ENCODE results near the gene OR52M1. TPM values are rescaled to one million over a fixed set of nuclear protein-coding genes. Genes with fewer than 3 reads are reported as not detected.
"Not testable (repeated sequence)": the region's sequence is repeated elsewhere in the genome, so short reads cannot be mapped to it uniquely, and the experiment has no call there.

The OR52M1 gene
- not detected for total RNA-seq

- no peak for DNase-seq
These were observed at the start of gene OR52M1 for GRCh38 chr11:4544891-4545290. Gene OR52M1, plus strand, starts transcription at chr11:4545191. Its CDS starts 0 bp downstream, at chr11:4545191.

- no peak for DNase-seq
These were observed 49.5 kb upstream of the OR52M1 start for GRCh38 chr11:4495487-4495886.

- no peak for DNase-seq
These were observed 49.0 kb upstream of the OR52M1 start for GRCh38 chr11:4495986-4496385.

GRCh38 chr11:4496557-4497248 is 48.3 kb upstream of the OR52M1 start:
- DNase-seq = no peak

GRCh38 chr11:4508886-4509285 is 36.1 kb upstream of the OR52M1 start:
- DNase-seq = no peak

- no peak for DNase-seq
These were observed 33.4 kb upstream of the OR52M1 start for GRCh38 chr11:4511282-4512245.

GRCh38 chr11:4514196-4514595 is 30.8 kb upstream of the OR52M1 start:
- no peak for DNase-seq

GRCh38 chr11:4522339-4522738 is 22.7 kb upstream of the OR52M1 start:
- DNase-seq = no peak

GRCh38 chr11:4522752-4523151 is 22.2 kb upstream of the OR52M1 start:
- DNase-seq = no peak

GRCh38 chr11:4523666-4524065 is 21.3 kb upstream of the OR52M1 start:
- no peak for DNase-seq

GRCh38 chr11:4527926-4528325 is 17.1 kb upstream of the OR52M1 start:
- no peak for DNase-seq

GRCh38 chr11:4531686-4532085 is 13.3 kb upstream of the OR52M1 start:
- DNase-seq = not testable (repeated sequence)

- DNase-seq = peak; percentile 22
These were observed 5.3 kb upstream of the OR52M1 start for GRCh38 chr11:4539603-4540219.

GRCh38 chr11:4541071-4541470 is 3.9 kb upstream of the OR52M1 start:
- DNase-seq = no peak

- DNase-seq = no peak
These were observed 1.4 kb upstream of the OR52M1 start for GRCh38 chr11:4543561-4543960.

GRCh38 chr11:4546878-4547277 is 1.9 kb downstream of the OR52M1 start:
- DNase-seq = no peak

- no peak for DNase-seq
These were observed 2.4 kb downstream of the OR52M1 start for GRCh38 chr11:4547416-4547815.

- DNase-seq = no peak
These were observed 6.5 kb downstream of the OR52M1 start for GRCh38 chr11:4551346-4551979.

GRCh38 chr11:4559527-4560440 is 14.8 kb downstream of the OR52M1 start:
- no peak for DNase-seq

- DNase-seq = no peak
These were observed 15.5 kb downstream of the OR52M1 start for GRCh38 chr11:4560467-4560866.

- no peak for DNase-seq
These were observed 20.4 kb downstream of the OR52M1 start for GRCh38 chr11:4565371-4565770.

GRCh38 chr11:4569075-4569474 is 24.1 kb downstream of the OR52M1 start:
- DNase-seq = no peak

All from effector CD4-positive, alpha-beta T cell (primary cell).